ENCODE results near the gene FBXO2.

- no peak for TF ChIP-seq EZH2 (IDR thresholded peaks at IDR 0.05; ENCODE audit: insufficient read depth, low read length)
- no peak for TF ChIP-seq CTCF (IDR thresholded peaks at IDR 0.05; ENCODE audit: insufficient read depth, low read depth, low read length)
Observed at GRCh38 chr1:11685210-11685752, 31.1 kb upstream of the FBXO2 start.

Data from astrocyte (in vitro differentiated cells and primary cell).